Mesenchymal stem cell (in vitro differentiated cells and primary cell): ENCODE results near the gene LRATD1.
A peak's percentile ranks its signal among the peaks of the same experiment; 100 is the strongest.

Experiments
- DNase-seq: peaks from one replicate; pipeline ENCODE4 v3.0.0-alpha.2; 2013
- H2AFZ ChIP-seq: one replicate; pipeline ENCODE4 v1.6.1; 2013; ENCODE audit warnings: low read depth, mild to moderate bottlenecking, control low read depth, inconsistent platforms, low read length, moderate library complexity
- H2AK5ac ChIP-seq: 2 replicates; pipeline ENCODE4 v1.6.1; 2013; ENCODE audit warnings: low read length, moderate library complexity, mild to moderate bottlenecking, inconsistent platforms; ENCODE audit not compliant: severe bottlenecking
- H2BK120ac ChIP-seq: one replicate; pipeline ENCODE4 v1.6.1; 2013; ENCODE audit warnings: low read depth, mild to moderate bottlenecking, inconsistent platforms, low read length, moderate library complexity
- H2BK12ac ChIP-seq, 2 experiments: one replicate each; pipeline ENCODE4 v1.6.1; 2013; ENCODE audit warnings: inconsistent platforms in 2 of 2, low read length in 2 of 2, mild to moderate bottlenecking in 2 of 2, moderate library complexity in 2 of 2, control low read depth in 1 of 2
- H2BK15ac ChIP-seq: one replicate; pipeline ENCODE4 v1.6.1; 2013; ENCODE audit warnings: mild to moderate bottlenecking, low read depth, inconsistent platforms; ENCODE audit not compliant: poor library complexity, severe bottlenecking
- H2BK5ac ChIP-seq: 2 replicates; pipeline ENCODE4 v1.6.1; 2013; ENCODE audit warnings: low read depth, mild to moderate bottlenecking, low read length, control low read depth, inconsistent platforms; ENCODE audit not compliant: poor library complexity, severe bottlenecking
- H3K14ac ChIP-seq, 2 experiments: one replicate each; pipeline ENCODE4 v1.6.1; 2013; ENCODE audit warnings: inconsistent platforms in 2 of 2, low read length in 2 of 2, control low read depth in 1 of 2, mild to moderate bottlenecking in 1 of 2, moderate library complexity in 1 of 2
- H3K18ac ChIP-seq, 2 experiments: one replicate each; pipeline ENCODE4 v1.6.1; 2013; ENCODE audit warnings: inconsistent platforms in 2 of 2, low read length in 2 of 2, control low read depth in 1 of 2, low read depth in 1 of 2, mild to moderate bottlenecking in 1 of 2
- H3K23ac ChIP-seq, 2 experiments: one replicate each; pipeline ENCODE4 v1.6.1; 2013; ENCODE audit warnings: inconsistent platforms in 2 of 2, low read length in 2 of 2, mild to moderate bottlenecking in 2 of 2, moderate library complexity in 2 of 2, control low read depth in 1 of 2
- H3K27ac ChIP-seq: 2 replicates; pipeline ENCODE4 v1.5.1; 2013; ENCODE audit warnings: mild to moderate bottlenecking, moderate library complexity, low read length, control low read depth, inconsistent platforms; ENCODE audit not compliant: poor library complexity, severe bottlenecking
- H3K27me3 ChIP-seq, 2 experiments: 2 replicates each; pipeline versions ENCODE4 v1.6.1 to v1.7.0; 2013; ENCODE audit warnings: low read length in 2 of 2, mild to moderate bottlenecking in 2 of 2, moderate library complexity in 2 of 2, control low read depth in 1 of 2, inconsistent platforms in 1 of 2; ENCODE audit not compliant: control insufficient read depth in 1 of 2, insufficient read depth in 1 of 2
- H3K36me3 ChIP-seq, 2 experiments: 2 replicates each; pipeline versions ENCODE4 v1.6.1 to v1.7.0; 2013; ENCODE audit warnings: low read length in 2 of 2, control low read depth in 1 of 2, inconsistent platforms in 1 of 2, low read depth in 1 of 2, mild to moderate bottlenecking in 1 of 2; ENCODE audit not compliant: insufficient read depth in 2 of 2, control insufficient read depth in 1 of 2
- H3K4ac ChIP-seq, 2 experiments: one replicate each; pipeline ENCODE4 v1.6.1; 2013; ENCODE audit warnings: inconsistent platforms in 2 of 2, low read length in 2 of 2, mild to moderate bottlenecking in 2 of 2, moderate library complexity in 2 of 2, control low read depth in 1 of 2, low read depth in 1 of 2
- H3K4me1 ChIP-seq: 2 replicates; pipeline ENCODE4 v1.6.1; 2013; ENCODE audit warnings: low read depth, low read length, control low read depth; ENCODE audit not compliant: control insufficient read depth, insufficient read depth
- H3K4me2 ChIP-seq: 2 replicates; pipeline ENCODE4 v1.6.1; 2013; ENCODE audit warnings: low read length, mild to moderate bottlenecking, inconsistent platforms; ENCODE audit not compliant: poor library complexity, severe bottlenecking
- H3K4me3 ChIP-seq, 2 experiments: 2 replicates each; pipeline versions ENCODE4 v1.5.1 to v1.7.0; 2013; ENCODE audit warnings: low read length in 2 of 2, mild to moderate bottlenecking in 2 of 2, control low read depth in 1 of 2, low read depth in 1 of 2; ENCODE audit not compliant: insufficient read depth in 1 of 2
- H3K79me1 ChIP-seq: replicated peaks from 2 replicates; pipeline ENCODE4 v1.6.1; 2013; ENCODE audit warnings: mild to moderate bottlenecking, control low read depth, low read length, inconsistent platforms; ENCODE audit not compliant: poor library complexity, severe bottlenecking
- H3K9ac ChIP-seq: 2 replicates; pipeline ENCODE4 v1.7.0; 2013; ENCODE audit warnings: mild to moderate bottlenecking, low read length, moderate library complexity
- H3K9me3 ChIP-seq: 2 replicates; pipeline ENCODE4 v1.7.0; 2013; ENCODE audit warnings: mild to moderate bottlenecking, low read length; ENCODE audit not compliant: control insufficient read depth
- H4K8ac ChIP-seq: one replicate; pipeline ENCODE4 v1.6.1; 2013; ENCODE audit warnings: inconsistent platforms, mild to moderate bottlenecking, low read length, moderate library complexity
- H4K91ac ChIP-seq: one replicate; pipeline ENCODE4 v1.6.1; 2013; ENCODE audit warnings: mild to moderate bottlenecking, low read length, inconsistent platforms
- WGBS: methylation state at CpG from one replicate; pipeline ENCODE4 v1.1.7; 2013; ENCODE audit warnings: mixed read lengths; 5-methylcytosine and 5-hydroxymethylcytosine counted together

LRATD1 gene

GRCh38 chr2:14631406-14632040, 994 bp upstream of the LRATD1 start:
- Histone ChIP-seq H4K8ac (no peak overlapping the region), H3K27me3 (peaks cover 44 to 56% of the 10 kb centered on the region in 2 experiments), H3K27ac (no peak overlapping the region), H3K79me1 (no peaks in the 10 kb centered on the region), H3K4me2 (no peak overlapping the region), H3K23ac (no peak overlapping the region), H2AFZ (no peak overlapping the region), H3K36me3 (no peaks in the 10 kb centered on the region), H4K91ac (no peak overlapping the region), H2AK5ac (no peak overlapping the region), H3K4me1 (peaks cover 29% of the 10 kb centered on the region), H3K4me3 (peak overlapping the region in 1 of 2 experiments; percentile 83), H3K9ac (no peak overlapping the region), H2BK120ac (no peak overlapping the region), H2BK15ac (no peak overlapping the region), H3K9me3 (no peaks in the 10 kb centered on the region), H2BK5ac (no peak overlapping the region), H3K4ac (no peak overlapping the region), H3K18ac (no peak overlapping the region), H2BK12ac (no peak overlapping the region), H3K14ac (no peak overlapping the region)
- no peak for DNase-seq
- 76% methylated on average over 2 of the region's 3 CpGs for WGBS

DNA sequence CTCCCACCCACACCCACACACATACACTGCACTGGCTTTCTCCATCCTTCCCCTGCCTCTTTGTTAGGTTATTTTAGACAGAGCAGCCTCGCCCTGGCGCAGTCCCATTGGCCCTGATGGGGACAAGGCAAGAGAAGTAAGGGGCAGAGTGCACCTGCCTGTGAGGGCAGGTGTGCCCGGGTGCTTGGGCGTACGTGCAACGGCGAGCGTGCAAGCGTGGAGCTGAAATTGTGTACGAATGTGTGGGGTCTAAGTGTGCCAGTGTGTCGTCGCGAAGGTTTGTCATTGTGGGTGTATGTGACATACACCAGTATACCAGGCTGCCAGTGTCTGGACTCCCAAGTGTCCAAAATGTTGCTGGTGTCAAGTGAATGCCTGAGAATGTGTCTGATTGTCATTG, 544 bp downstream of the LRATD1 start:
- H4K91ac ChIP-seq: no peak overlapping the region
- DNase-seq: peak; percentile 1
- no peak overlapping the region for H2BK120ac ChIP-seq
- H3K14ac ChIP-seq: peak overlapping the region in 1 of 2 experiments; percentile 28
- 30% methylated on average over 13 of the region's 13 CpGs for WGBS
- H2BK5ac ChIP-seq: no peak overlapping the region
- H3K9me3 ChIP-seq: no peaks in the 10 kb centered on the region
- no peaks in the 10 kb centered on the region for H3K79me1 ChIP-seq
- peaks cover 47 to 56% of the 10 kb centered on the region in 2 experiments for H3K27me3 ChIP-seq
- H3K27ac ChIP-seq: no peak overlapping the region
- H2AK5ac ChIP-seq: no peak overlapping the region
- H2BK15ac ChIP-seq: no peak overlapping the region
- peaks cover 29% of the 10 kb centered on the region for H3K4me1 ChIP-seq
- no peak overlapping the region for H4K8ac ChIP-seq
- no peak overlapping the region for H3K18ac ChIP-seq
- H3K23ac ChIP-seq: peak overlapping the region in 1 of 2 experiments; percentile 27
- H3K9ac ChIP-seq: peak overlapping the region; percentile 62
- no peak overlapping the region for H2BK12ac ChIP-seq
- H3K36me3 ChIP-seq: no peaks in the 10 kb centered on the region
- H3K4ac ChIP-seq: no peak overlapping the region
- no peak overlapping the region for H3K4me2 ChIP-seq
- H2AFZ ChIP-seq: no peak overlapping the region
- peak overlapping the region in 1 of 2 experiments; percentile 83 for H3K4me3 ChIP-seq

DNA sequence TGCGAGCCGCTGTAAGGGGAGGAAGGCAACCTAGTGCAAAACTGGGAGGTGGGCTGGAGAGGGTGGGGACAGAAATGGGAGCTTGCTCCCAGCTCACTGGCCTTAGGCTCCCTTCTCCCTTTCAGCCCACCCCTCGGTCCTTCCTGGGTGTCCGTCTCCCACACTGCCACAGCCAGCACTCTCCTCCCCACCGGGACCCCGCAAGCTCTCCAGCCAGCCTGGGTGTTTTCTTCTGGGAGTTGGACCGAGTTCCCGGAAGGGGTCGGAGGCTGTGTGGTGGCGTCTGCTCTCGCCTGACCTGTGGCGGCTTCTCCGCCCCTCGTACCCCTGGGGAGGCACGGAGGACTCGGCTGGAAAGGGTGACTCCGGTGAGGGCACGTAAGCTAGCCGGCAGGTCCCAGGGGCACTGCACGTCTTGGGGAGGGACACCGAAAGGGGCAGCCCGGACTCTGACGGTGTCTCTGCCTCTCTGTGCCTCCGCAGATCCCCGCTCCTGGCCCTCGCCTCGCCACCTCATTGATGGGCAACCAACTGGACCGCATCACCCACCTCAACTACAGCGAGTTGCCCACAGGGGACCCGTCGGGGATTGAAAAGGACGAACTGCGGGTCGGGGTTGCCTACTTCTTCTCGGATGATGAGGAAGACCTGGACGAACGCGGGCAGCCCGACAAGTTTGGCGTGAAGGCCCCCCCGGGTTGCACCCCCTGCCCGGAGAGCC, 1.1 kb downstream of the LRATD1 start:
- no peak overlapping the region for H3K4ac ChIP-seq
- H2AK5ac ChIP-seq: no peak overlapping the region
- H3K18ac ChIP-seq: no peak overlapping the region
- no peak overlapping the region for H2BK12ac ChIP-seq
- H3K23ac ChIP-seq: no peak overlapping the region
- H3K4me2 ChIP-seq: no peak overlapping the region
- WGBS: 9% methylated on average over 40 of the region's 42 CpGs
- H3K4me1 ChIP-seq: peaks cover 29% of the 10 kb centered on the region
- H3K14ac ChIP-seq: no peak overlapping the region
- no peaks in the 10 kb centered on the region for H3K36me3 ChIP-seq
- H3K27me3 ChIP-seq: peaks cover 47 to 56% of the 10 kb centered on the region in 2 experiments
- DNase-seq: no peak
- H2BK120ac ChIP-seq: no peak overlapping the region
- no peaks in the 10 kb centered on the region for H3K9me3 ChIP-seq
- no peak overlapping the region for H3K27ac ChIP-seq
- H4K91ac ChIP-seq: no peak overlapping the region
- peak overlapping the region; percentile 62 for H3K9ac ChIP-seq
- H3K4me3 ChIP-seq: peak overlapping the region in 1 of 2 experiments; percentile 83
- H2BK15ac ChIP-seq: no peak overlapping the region
- no peak overlapping the region for H4K8ac ChIP-seq
- no peak overlapping the region for H2BK5ac ChIP-seq
- no peaks in the 10 kb centered on the region for H3K79me1 ChIP-seq
- H2AFZ ChIP-seq: no peak overlapping the region

GRCh38 chr2:14634182-14634488, 1.6 kb downstream of the LRATD1 start:
- no peak overlapping the region for H3K27ac ChIP-seq

More at GRCh38 chr2:14634182-14634488, 1.6 kb downstream of the LRATD1 start:
- Histone ChIP-seq H2AK5ac (no peak overlapping the region), H4K8ac (no peak overlapping the region), H3K4me1 (peaks cover 29% of the 10 kb centered on the region), H2AFZ (no peak overlapping the region), H3K23ac (no peak overlapping the region), H3K4me3 (peak overlapping the region in 1 of 2 experiments; percentile 83), H2BK5ac (no peak overlapping the region), H2BK120ac (no peak overlapping the region), H2BK15ac (no peak overlapping the region), H2BK12ac (no peak overlapping the region), H3K9ac (no peak overlapping the region), H3K4me2 (peak overlapping the region; percentile 65), H3K9me3 (no peaks in the 10 kb centered on the region), H3K14ac (no peak overlapping the region), H4K91ac (no peak overlapping the region), H3K4ac (no peak overlapping the region), H3K27me3 (peaks cover 44 to 56% of the 10 kb centered on the region in 2 experiments), H3K18ac (no peak overlapping the region), H3K79me1 (no peaks in the 10 kb centered on the region), H3K36me3 (no peaks in the 10 kb centered on the region)
- DNase-seq: no peak
- 3% methylated on average over 31 of the region's 31 CpGs for WGBS
